PC-3 (cell line): Measurements from ENCODE around the gene CLOCK.

ENCODE experiments used
- CTCF ChIP-seq: fragments of 300-600 bp; sonication (generic); conservative IDR thresholded peaks from 2 replicates; pipeline ENCODE4 v1.5.1; 2017; ENCODE audit warnings: antibody characterized with exemption, low read depth, mild to moderate bottlenecking, low read length
- EZH2phosphoT487 ChIP-seq: fragments of 300-600 bp; sonication (generic); IDR thresholded peaks from 2 replicates; pipeline ENCODE4 v1.6.1; 2018; ENCODE audit warnings: mild to moderate bottlenecking, antibody characterized with exemption, low read length, borderline replicate concordance

DNA sequence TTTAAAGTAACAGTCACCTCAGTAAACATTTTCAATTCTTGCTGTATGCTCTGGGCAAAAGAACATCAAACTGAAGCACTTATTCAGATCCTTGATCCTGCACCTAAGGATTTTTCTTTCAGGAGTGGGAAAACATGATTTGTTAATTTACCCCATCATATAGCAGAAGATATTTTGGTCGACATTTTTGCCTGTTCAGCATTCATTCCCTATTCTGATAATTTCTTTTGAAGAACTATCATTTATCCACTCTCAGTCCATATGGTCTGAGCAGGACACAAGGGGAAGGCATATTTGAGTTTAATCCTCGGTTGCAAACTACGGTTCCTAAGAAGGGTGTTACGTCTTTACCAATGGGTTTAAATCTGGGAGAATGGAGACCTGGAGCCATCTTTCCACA, 1.2 kb upstream of the CLOCK start:
- no peak for TF ChIP-seq CTCF
- no peak for TF ChIP-seq EZH2phosphoT487
